Rectal smooth muscle tissue (tissue), 1 donor: Measurements from ENCODE around the gene WWOX.

ENCODE experiments used
- H3K27ac ChIP-seq: one replicate; pipeline ENCODE4 v1.7.0; 2013; ENCODE audit warnings: low read depth, low read length, inconsistent platforms
- H3K27me3 ChIP-seq: one replicate; pipeline ENCODE4 v1.7.0; 2013; ENCODE audit warnings: low read length; ENCODE audit not compliant: control insufficient read depth, insufficient read depth
- H3K36me3 ChIP-seq: one replicate; pipeline ENCODE4 v1.7.0; 2013; ENCODE audit warnings: low read length; ENCODE audit not compliant: control insufficient read depth, insufficient read depth
- H3K4me1 ChIP-seq: one replicate; pipeline ENCODE4 v1.7.0; 2013; ENCODE audit warnings: low read length; ENCODE audit not compliant: control insufficient read depth, insufficient read depth
- H3K4me3 ChIP-seq: one replicate; pipeline ENCODE4 v1.7.0; 2013; ENCODE audit warnings: low read length
- H3K9ac ChIP-seq: one replicate; pipeline ENCODE4 v1.7.0; 2013; ENCODE audit warnings: low read length

Gene WWOX

GRCh38 chr16:79175286-79176057 is 1076.0 kb downstream of the WWOX start:
- H3K4me1 ChIP-seq = no peaks in the 10 kb centered on the region
- no peaks in the 10 kb centered on the region for H3K27me3 ChIP-seq
- H3K27ac ChIP-seq = no peak overlapping the region
- H3K9ac ChIP-seq = no peak overlapping the region
- H3K36me3 ChIP-seq = no peaks in the 10 kb centered on the region
- no peak overlapping the region for H3K4me3 ChIP-seq

- Histone ChIP-seq H3K4me1 (no peaks in the 10 kb centered on the region), H3K4me3 (no peak overlapping the region), H3K27ac (no peak overlapping the region), H3K27me3 (no peaks in the 10 kb centered on the region), H3K36me3 (no peaks in the 10 kb centered on the region), H3K9ac (no peak overlapping the region)
Observed at GRCh38 chr16:79177018-79177417, 1077.6 kb downstream of the WWOX start.

- no peak overlapping the region for H3K4me3 ChIP-seq
Observed at GRCh38 chr16:79181419-79181818, 1082.0 kb downstream of the WWOX start.

DNA sequence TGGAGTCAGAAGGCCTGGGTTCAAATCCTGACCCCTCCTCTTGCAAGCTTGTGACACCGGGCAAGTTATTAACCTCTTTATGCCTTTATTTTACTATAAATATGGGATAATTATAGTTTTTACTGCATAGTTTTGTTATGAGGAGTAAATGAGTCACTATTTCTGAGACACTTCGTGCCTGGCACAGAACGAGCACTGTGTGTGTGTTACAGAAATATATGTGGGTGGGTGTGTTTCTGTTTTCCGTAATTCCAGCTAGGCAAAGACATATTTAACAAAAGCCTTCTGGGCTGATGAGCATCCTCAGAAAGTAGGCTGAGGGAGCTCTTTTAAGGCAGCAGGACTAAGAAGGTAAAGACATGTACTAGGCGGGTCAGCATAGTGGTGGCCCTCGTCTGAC is 1083.2 kb downstream of the WWOX start:
- Histone ChIP-seq H3K36me3 (no peaks in the 10 kb centered on the region), H3K9ac (no peak overlapping the region), H3K4me3 (no peak overlapping the region), H3K4me1 (no peaks in the 10 kb centered on the region), H3K27ac (no peak overlapping the region), H3K27me3 (no peaks in the 10 kb centered on the region)

More at GRCh38 chr16:79181419-79181818, 1082.0 kb downstream of the WWOX start:
- no peak overlapping the region for H3K27ac ChIP-seq
- H3K27me3 ChIP-seq = no peaks in the 10 kb centered on the region
- H3K4me1 ChIP-seq = no peaks in the 10 kb centered on the region
- H3K9ac ChIP-seq = no peak overlapping the region
- no peaks in the 10 kb centered on the region for H3K36me3 ChIP-seq

DNA sequence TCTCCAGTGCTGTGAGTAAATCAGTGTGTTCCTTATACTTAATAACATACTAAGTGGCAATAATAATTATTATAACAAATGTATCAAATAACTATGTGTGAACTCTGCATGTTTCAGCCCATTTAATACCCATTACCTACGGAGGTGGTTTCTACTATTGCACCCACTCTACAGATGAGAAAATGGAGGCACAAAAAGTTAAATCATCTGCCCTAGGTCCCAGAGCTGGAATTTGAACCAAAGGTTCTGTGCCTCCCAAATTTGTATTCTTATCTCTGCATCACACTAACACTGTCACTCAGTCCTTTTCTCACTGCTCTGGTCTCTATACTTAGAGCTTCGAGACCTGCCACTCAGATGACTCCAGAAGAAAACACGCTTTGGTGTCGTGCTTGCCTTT is 1084.1 kb downstream of the WWOX start:
- H3K27ac ChIP-seq = no peak overlapping the region
- no peak overlapping the region for H3K9ac ChIP-seq
- no peak overlapping the region for H3K4me3 ChIP-seq
- H3K4me1 ChIP-seq = no peaks in the 10 kb centered on the region
- H3K36me3 ChIP-seq = no peaks in the 10 kb centered on the region
- H3K27me3 ChIP-seq = no peaks in the 10 kb centered on the region

DNA sequence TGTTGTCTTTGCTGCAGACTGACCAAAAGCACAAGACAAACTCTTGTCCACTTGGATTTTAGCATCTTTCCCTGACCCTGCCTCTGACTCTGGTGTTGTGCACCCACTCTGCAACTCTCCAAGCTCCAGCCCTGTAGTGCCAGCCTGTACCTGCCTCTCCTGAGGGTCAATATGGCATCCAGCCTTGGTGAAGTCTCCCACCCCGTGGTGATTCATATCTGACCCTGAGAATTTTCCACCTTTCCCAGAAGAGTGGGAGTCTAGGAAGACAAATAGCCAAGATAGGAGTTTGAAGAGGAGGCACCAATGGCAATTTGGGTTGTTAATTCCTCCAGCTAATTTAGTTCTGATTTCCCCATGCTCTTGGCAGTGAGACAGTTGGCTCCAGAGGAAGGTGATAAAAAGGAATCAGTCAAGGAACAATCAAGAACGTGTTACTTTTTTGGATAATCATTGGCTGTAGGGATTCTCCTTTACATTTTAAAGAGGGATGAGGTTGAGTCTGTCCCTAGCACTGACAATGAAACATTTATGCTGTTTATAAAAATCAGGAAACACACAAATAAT is 1085.1 kb downstream of the WWOX start:
- no peak overlapping the region for H3K27ac ChIP-seq

DNA sequence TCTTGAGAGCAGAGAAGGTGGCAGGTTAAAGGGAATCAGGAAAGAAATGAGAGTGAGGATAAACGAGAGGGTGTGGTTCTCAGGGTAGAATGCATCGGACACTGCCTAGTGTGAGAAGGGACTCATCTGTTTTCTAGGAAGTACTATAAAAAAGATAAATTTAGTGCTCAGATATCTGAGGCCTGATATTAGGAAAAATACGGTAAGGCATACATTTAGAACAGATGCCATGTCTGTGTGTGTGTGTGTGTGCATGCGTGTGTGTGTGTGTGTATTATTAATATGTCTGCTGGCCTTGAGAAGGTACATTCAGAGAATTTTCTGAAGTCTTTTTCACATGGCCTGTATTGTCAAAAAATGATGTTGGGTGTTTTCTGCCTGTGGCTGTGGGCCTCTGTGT is 1086.3 kb downstream of the WWOX start:
- H3K4me1 ChIP-seq = no peaks in the 10 kb centered on the region
- no peaks in the 10 kb centered on the region for H3K36me3 ChIP-seq
- H3K27ac ChIP-seq = no peak overlapping the region
- no peak overlapping the region for H3K9ac ChIP-seq
- no peaks in the 10 kb centered on the region for H3K27me3 ChIP-seq
- H3K4me3 ChIP-seq = no peak overlapping the region

More for the DNA sequence above, 1085.1 kb downstream of the WWOX start:
- H3K27me3 ChIP-seq = no peaks in the 10 kb centered on the region
- H3K4me3 ChIP-seq = no peak overlapping the region
- no peak overlapping the region for H3K9ac ChIP-seq
- no peaks in the 10 kb centered on the region for H3K36me3 ChIP-seq
- no peaks in the 10 kb centered on the region for H3K4me1 ChIP-seq

DNA sequence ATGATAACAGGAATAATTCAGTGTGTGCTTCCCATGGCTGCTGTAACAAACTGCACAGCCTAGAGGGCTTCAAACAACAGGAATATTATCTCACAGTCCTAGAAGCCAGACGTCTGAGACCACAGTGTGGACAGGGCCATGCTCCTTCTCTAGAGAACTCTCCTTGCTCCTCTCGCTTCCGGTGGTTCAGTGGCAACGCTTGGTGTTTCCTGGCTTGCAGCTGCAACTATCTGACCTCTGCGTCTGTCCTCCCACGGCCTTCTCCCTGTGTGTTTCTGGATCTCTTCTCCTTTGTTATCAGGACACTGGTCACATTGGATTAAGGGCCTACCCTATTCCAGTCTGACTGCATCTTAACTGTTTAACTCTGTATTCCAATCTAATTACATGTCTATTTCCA is 1086.7 kb downstream of the WWOX start:
- H3K36me3 ChIP-seq = no peaks in the 10 kb centered on the region
- no peaks in the 10 kb centered on the region for H3K4me1 ChIP-seq
- no peak overlapping the region for H3K4me3 ChIP-seq
- no peak overlapping the region for H3K27ac ChIP-seq
- H3K27me3 ChIP-seq = no peaks in the 10 kb centered on the region
- no peak overlapping the region for H3K9ac ChIP-seq

DNA sequence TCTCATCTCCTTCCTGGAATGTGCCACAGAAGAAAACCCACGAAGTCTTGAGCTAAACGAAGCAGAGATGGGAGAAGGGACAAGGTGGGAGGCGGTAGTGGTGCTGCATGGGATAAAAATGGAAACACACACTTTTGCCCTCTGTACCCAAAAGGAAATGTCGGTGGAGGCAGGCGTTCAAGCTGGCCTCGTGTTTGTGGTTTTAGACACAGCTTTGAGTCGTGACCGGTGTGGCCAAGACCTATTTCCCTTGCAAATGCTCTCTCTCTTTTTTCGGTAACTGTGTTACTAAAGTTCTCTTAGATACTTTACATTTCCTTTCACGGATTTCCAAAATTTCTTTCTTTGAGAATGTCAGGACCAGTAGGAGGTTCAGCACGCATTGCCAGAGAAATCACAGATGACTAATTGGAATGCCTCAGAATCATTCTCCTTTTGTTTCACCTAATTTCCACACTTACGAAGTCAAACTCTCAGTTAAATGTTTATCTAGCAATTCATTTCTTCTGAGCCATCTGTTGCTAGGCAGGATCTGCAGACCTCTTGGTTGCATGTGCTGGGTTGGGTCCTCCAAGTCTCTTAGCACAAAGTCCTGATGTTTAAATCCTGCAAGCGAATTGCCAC is 1088.8 kb downstream of the WWOX start:
- Histone ChIP-seq H3K27me3 (no peaks in the 10 kb centered on the region), H3K36me3 (no peaks in the 10 kb centered on the region), H3K9ac (no peak overlapping the region), H3K4me1 (no peaks in the 10 kb centered on the region), H3K27ac (no peak overlapping the region), H3K4me3 (no peak overlapping the region)

GRCh38 chr16:79188739-79189122 is 1089.3 kb downstream of the WWOX start:
- H3K27me3 ChIP-seq = no peaks in the 10 kb centered on the region
- no peak overlapping the region for H3K4me3 ChIP-seq
- no peak overlapping the region for H3K9ac ChIP-seq
- H3K36me3 ChIP-seq = no peaks in the 10 kb centered on the region
- H3K4me1 ChIP-seq = no peaks in the 10 kb centered on the region
- no peak overlapping the region for H3K27ac ChIP-seq

GRCh38 chr16:79190542-79190941 is 1091.1 kb downstream of the WWOX start:
- Histone ChIP-seq H3K9ac (no peak overlapping the region), H3K4me3 (no peak overlapping the region), H3K36me3 (no peaks in the 10 kb centered on the region), H3K4me1 (no peaks in the 10 kb centered on the region), H3K27ac (no peak overlapping the region), H3K27me3 (no peaks in the 10 kb centered on the region)

DNA sequence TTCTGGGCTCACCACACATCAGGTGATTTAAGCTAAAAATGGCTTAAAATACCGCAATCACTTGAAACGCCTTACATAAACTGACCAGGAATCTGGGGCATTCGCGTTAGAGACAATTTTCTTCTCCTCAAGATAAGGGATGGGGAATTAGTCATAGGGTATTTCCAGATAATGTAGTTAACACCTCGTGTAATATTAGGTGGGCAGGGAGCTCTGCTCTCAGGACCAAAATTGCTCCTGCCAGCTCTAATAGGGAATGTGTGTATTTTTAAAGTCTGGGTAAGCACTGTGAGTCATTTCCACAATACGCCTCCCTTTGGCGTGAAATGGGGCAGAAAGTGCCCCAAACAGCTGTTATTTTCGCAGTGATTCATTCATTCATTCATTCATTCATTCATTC is 1092.5 kb downstream of the WWOX start:
- Histone ChIP-seq H3K4me3 (no peak overlapping the region), H3K27ac (no peak overlapping the region), H3K4me1 (no peaks in the 10 kb centered on the region), H3K36me3 (no peaks in the 10 kb centered on the region), H3K9ac (no peak overlapping the region), H3K27me3 (no peaks in the 10 kb centered on the region)

- Histone ChIP-seq H3K4me3 (no peak overlapping the region), H3K36me3 (no peaks in the 10 kb centered on the region), H3K9ac (no peak overlapping the region), H3K27me3 (no peaks in the 10 kb centered on the region), H3K4me1 (no peaks in the 10 kb centered on the region), H3K27ac (no peak overlapping the region)
Observed at GRCh38 chr16:79192904-79193303, 1093.5 kb downstream of the WWOX start.
